DMS53 (cell line): ENCODE measurements around the gene BMAL1.

Experiments used
- DNase-seq: peaks from one replicate; lab custom pipeline; 2025; lab: John Stamatoyannopoulos, UW

BMAL1 gene

DNA sequence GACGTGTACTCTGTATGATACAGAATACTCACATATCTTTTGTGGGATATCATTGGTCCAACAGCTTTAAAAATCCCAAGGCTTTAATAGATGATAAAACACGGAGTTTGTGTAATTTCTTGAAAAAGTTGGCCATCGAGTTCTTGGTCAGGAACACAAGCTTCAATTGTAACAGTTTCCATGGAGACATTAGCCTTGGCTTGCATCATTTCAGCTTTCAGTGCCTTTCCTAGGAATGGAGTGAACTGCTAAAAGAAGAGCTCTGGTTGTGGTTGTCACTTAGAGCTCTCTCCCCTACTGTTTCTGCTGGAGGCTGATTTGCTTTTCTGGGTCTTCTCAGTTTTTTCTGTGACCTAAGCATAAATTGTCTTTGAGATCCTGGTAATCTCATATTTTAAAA lies 14.2 kb downstream of the BMAL1 start:
- DNase-seq, result no peak

DNA sequence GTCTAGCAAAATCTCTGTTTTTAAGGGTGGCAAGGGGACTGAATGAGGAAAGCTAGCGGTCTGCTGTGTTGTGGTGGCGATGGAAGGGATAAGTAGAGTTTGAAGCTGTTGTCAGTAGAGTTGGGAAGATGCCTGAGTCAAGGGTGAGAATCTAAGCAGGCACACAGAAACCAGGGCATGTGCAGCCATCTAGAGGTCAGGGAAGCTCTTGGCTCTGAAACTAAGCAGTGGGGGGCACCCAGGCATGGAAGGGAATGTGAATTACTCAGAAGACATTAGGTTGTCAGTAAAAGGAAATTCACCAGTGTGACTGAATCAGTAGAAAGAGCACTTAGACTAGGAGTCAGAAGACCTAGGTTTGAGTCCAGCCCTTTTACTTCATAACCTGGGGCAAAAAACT lies 15.4 kb downstream of the BMAL1 start:
- no peak for DNase-seq

DNA sequence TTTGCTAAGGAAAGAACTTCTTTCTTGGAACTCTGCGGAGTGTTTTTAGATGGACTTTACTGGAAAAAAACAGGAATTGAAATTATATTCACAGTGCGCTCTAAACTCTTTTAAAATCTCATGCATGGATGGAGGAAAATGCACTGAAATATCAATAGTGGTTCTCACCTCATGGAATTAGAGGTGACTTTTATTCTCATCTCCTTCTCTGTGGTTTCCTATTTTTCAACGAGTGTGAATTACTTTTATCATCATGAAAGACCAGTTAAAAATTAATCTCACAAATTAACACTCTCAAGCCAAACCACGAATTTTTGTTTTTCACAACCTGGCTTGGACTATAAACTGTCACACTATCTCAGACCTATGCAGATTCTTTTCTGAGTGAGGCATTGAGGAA lies 16.6 kb downstream of the BMAL1 start:
- no peak for DNase-seq

DNA sequence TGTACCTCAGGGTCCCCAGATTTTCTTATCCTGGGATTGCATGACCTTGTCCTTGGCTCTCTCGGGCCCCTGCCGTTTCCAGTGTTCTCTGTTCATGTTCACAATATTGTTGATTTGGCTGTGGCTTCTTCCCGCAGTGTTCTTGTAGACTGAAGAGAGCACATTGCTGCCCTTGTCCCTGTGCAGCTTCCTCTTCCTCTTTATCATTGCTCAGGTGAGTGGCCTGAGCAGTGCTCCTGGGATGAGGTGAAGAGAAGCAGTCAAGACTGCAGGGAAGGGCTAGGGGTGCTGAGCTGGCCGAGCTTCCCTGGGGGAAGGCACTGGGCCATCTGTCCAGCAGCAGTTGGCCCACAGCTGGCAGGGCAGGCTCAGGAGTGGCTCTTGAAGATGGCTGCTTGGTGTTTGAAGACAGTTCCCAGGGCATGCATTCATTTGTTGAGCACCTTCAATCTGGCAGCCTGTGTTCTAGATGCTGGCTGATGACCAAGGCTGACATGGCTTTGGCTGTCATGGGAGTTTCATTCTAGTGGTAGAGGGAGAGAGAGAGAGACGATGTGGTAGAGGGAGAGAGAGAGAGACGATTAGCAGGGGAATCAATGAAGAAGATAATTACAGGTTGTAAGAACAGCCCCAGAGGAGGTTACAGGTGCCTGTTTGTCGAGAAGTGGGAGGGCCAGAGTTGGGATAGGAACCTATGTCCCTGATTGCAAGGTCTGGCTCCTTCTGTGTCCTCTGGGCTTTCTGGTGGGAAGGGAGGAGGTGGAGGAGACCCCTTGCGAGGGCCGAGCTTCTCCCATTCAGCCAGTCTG lies 17.4 kb downstream of the BMAL1 start:
- no peak for DNase-seq

DNA sequence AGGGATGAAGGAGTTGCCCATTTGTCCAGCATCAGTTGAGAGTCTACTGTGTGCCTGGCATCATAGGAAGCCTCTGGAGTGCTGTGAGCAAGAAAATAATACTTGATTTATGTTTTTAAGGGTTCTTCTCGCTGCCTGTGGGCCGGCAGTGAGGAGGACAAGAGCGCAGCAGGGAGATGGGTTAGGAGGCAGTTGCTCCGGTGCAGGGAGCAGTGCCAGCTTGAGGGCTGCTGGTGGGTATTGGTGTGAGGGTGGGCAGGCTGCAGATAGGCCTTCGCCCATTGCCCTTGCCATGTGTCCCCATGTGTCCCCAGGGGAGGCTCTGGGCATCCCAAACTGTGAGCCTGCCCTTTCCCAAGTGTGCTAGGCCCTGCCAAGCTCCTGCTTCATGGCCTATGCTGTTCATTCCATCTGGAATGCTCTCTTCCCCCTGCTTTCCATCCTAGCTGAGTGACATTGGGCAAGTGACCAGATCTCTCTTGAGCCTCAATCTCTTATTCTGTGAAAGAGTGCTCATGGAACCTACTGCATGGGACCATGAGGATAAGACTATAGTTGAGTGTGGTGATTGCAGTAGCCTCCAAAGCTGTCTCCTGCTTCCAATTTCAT lies 19.8 kb downstream of the BMAL1 start:
- no peak for DNase-seq

DNA sequence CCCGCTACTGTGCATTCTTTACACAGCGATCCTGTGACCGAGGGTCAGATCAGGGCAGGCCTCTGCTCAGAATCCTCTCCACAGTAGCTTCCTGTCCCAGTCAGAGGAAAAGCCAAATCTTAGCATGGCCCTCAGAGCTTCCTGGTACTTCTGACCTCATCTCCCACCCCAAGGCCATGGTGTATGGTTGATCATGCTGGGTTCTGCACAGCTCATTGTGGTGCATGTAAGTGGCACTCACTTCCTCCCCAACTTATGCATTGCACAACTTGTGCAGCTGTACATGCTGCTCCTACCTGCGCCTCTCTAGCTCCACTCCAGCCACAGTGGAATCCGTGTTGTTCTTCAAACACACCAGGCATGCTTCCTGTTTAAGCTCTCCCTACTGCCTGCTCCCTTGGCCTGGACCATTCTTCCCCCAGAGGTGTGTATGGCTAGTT lies 20.3 kb downstream of the BMAL1 start:
- DNase-seq, result peak; percentile 81

DNA sequence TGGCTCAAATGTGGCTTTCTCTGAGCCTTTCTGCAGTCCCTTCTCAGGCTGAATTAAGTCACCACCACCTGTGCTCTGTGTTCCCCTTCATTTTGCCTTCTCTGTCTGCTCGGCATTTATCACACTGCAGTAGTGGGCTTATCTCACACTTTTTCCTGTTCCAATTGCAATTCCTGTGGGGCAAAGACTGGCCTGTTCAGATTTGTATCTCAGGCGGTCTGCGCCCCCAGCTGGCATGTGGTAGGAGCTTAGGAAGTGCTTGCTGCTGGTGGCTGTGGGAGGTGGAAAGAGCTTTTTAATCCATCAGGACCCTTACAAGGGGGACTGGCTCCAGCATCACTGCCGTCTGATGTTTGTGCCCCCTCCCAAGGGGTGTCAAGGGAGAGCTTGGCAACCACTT lies 21.2 kb downstream of the BMAL1 start:
- no peak for DNase-seq

DNA sequence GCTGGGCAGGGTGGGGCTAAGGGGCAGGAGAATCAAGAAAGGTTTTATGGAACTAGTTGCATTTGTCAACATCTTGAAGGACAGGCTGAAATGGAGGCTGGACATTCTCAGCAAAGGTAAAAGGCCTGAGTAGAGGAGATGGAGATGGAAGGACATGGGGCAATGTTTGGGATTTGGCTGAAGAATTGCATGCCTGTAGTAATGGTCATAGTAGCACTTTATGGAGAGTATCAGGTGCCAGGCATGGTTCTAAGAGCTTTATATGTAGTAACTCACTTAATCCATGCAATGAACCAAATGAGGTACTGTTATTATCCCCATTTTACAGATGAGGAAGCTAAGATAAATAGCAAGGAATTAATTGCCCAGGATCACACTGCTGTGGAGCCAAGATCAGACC lies 23.9 kb downstream of the BMAL1 start:
- no peak for DNase-seq

DNA sequence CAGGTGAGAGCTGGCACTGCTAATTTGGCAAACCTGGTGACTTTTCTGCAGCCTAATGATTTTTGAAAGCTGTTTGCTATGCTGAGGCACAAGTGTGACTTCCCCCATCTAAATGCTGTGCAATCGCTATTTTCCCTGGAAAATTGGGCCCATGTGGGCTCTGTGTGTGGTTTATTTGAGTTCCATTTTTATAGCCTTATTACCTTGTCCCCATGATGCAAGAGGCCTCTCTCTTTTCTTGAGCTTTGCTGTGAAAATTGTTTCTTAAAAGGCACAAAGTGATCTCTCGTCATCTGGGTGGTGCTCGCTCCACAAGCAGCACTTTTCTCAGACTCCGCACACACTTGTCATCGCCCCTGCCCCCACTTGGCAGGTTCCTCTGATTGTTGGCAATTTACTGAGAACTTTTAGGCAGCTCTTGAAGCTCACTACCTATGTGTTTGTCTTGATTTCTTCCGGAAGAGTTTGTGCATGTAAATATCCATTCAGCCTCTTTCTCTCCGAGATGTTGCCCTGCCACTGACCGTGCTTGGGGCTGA lies 24.9 kb downstream of the BMAL1 start:
- DNase-seq, result no peak

DNA sequence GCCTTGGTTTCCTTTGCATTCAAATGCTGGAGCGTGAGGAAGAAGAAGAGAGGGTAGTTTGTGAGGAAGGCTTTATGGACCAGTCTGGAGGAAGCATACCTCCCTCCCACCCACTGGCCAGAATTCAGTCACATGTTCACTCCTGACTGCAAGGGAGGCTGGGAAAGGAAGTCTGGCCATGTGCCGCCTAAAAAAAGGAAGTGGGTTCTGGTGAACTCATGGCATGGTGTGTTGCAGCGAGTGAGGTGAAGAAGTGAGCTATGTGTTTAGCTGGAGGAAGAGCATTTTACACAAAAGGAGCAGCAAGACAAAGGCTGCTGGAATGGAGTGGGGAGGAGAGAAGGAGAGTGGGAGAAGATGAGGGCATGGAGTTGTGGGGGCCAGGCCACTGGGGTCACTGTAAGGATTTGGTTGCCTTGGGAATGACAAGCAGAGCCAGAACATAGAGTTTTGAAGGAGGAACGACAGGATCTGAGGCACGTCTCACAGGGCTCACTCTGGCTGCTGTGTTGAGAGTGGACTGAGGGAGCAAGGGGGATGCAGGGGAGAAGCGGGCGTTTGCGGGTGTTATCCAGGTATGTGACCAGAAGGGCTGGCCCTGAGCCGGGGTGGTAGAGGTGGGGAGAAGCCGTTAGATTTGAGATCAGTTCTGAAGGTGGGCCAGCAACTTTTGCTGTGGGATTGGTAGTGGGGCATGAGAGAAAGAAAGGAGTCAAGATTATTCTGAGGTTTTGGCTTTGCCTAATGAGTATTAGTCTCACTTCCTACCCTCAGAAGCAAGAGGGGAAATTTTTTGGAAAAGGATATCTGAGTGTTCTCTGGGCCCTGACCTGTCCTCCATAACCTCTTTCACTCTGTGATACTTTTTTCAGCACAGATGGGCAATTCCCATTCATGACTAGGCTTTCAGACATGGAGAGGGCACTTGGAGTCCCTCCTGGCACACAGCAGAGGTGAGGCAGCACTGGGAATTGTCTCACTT lies 26.4 kb downstream of the BMAL1 start:
- DNase-seq, result no peak

DNA sequence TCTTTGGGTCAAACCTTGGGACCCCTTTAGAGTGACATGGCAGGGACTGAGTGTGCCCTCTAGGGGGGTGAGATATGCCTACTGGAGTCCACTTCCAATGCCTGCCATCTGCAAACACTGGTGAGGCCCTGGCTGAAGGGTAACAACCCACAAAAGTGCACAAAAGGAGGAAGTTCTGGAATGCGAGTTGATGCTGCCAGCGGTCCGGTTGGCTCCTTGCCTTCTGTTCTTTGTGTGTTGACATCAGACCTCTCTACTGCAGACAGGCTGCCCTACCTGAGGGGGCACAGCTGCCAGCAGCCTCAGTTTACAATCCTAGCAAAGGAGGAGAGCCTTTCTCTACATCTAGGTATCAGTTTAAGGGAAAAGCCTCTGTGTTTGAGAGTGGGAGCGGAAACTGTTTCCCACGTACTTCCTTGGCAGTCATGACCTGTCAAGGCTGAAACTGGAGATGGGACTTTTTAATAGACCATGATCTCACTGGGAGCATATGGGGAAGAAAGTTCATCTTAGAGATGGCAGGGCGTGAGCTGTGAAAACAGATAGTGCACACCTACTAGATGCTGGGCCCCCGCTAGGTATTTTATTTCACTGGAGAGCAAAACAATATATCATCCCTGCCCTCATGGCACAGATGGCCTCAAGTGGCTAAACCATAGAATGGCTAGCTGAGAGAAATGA lies 27.2 kb downstream of the BMAL1 start:
- no peak for DNase-seq

DNA sequence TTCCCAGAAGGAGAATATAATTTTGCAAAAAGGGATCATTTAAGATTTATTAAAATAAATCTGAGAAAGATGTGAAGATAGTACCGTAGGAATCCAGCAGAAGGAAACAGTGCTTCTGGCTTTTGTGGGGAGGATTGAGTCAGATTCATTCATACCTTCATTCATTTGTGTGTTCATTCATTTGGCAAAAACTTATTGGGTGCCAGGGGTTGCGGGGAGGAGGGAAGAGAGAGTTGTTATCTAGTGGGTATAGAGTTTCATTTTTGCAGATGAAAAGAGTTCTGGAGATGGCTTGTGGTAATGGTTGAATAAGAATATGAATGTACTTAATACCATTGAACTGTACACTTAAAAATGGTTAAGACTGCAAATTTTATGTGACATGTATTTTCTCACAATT lies 31.1 kb downstream of the BMAL1 start:
- no peak for DNase-seq

DNA sequence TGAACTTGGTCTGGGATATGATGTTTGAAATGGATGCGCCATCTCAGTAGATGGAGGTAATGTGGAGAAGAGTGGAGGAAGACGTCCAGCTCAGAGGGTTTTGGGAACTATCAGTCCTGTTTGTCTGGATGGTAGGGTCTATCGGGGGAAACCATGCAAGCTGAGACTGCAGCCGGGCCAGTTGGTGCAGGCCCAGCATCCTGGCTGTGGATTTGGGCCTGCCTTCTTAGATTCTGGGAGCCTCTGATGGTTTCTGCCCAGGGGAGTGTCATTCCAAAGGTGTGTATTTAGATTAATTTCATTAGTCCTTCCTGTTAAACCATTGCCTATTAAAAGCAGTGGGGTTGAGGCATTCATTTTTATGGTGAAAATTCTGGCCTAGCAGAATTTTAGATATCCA lies 31.6 kb downstream of the BMAL1 start:
- no peak for DNase-seq

DNA sequence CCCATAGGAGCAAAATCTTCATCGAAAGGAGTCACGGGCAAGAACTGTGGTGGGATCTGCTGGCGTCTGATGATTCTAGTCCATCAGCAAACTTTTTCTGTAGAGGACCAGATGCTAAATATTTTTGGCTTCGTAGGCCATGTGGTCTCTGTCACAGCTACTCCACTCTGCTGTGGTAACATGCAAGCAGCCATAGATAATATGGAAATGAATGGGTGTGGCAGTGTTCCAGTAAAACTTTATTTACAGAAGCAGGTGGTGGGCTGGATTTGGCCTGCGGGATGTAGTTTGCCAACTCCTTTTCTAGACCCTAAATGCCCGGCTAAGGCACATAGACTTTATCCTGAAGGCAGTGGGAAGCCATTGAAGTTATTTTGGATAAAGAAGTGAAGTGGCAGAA lies 32.9 kb downstream of the BMAL1 start:
- DNase-seq, result no peak

DNA sequence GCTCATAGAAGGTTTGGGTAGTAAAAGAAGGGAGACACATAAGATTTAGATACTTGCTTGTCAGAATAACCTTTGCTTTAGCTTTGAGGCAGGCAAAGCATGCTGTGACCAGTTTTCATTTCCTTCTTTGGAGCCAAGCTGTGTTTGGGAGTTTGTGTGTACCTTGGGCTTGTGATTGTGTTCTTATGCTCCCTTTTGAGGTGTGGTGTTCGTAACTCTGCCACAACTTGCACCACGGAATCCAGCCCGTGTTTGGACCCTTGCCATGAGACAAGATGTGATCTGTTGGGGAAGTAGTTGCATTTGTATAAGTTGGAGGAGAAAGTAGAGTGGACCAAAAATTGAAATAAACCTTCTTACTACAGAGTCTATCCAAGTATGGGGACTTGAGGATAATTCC lies 34.0 kb downstream of the BMAL1 start:
- DNase-seq, result no peak

DNA sequence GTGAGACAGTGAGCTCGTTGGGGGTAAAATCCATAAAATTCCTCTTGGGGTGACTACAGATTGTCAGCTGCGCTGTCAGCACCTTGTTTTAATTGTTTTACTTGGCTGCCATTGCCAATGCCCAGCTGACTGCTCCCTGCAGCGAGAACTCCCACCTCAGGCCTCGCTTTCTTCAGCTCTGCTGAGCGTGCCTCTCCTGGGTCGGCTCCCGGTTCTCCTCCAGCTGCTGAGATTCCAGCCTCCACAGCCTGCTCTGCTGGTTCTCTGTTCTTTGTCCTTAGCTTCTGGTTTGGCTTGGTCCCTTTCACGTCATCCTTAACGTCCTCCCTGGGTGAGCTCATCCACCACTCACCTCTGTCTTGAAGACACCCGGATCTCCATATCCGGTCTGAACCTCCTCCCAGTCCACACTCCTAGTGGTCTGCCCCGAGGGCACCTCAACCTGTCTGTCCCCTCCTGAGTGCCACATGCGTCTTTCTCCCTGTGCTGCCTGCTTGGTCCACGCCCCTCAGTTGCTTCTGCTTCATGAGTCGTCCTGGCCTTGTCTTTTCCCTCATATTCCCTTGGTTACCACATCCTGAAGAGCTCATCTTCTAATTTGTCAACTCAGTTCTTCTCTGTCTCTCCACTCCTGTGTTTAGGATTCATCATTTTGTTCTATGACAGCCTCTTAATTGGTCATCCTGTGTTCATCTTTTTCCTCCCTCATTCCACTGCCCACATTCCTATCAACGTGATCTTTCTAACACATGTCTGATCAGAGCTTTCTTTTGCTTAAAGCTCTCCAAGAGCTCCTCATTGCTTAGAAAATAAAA lies 35.6 kb downstream of the BMAL1 start:
- no peak for DNase-seq

DNA sequence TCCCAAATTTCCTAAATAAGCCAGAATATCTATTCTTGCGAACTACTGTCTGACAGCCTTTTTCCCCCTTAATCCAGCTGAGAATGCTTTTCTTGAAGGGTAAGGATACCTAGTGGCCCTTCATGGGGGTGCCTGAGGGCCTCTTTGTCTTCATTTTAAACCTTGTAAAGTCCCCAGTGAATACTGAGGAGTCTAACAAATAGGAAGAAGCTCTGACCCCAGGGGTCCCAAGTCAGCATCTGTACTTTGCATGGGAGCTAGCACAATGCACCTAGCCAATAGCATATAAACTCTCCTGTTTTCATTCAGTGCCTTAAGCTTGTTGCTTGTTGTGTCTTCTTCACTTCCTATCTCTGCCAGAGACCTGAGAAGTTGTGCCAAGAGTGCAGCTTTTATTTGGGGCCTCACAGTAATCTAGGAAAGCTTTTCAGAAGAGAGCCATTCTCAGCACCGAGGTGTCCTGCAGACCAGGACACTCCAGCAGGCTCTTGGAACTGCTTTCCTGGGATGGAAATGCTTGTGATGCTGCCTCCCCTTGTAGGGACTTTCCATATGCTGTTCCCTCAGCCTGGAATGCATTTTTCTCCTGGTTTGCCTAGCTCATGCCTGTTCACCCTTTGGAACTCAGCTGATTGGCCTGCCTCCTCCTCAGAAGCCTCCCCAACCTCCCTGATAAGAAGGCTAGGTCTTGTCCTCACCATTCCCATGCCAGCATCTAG lies 37.2 kb downstream of the BMAL1 start:
- no peak for DNase-seq

DNA sequence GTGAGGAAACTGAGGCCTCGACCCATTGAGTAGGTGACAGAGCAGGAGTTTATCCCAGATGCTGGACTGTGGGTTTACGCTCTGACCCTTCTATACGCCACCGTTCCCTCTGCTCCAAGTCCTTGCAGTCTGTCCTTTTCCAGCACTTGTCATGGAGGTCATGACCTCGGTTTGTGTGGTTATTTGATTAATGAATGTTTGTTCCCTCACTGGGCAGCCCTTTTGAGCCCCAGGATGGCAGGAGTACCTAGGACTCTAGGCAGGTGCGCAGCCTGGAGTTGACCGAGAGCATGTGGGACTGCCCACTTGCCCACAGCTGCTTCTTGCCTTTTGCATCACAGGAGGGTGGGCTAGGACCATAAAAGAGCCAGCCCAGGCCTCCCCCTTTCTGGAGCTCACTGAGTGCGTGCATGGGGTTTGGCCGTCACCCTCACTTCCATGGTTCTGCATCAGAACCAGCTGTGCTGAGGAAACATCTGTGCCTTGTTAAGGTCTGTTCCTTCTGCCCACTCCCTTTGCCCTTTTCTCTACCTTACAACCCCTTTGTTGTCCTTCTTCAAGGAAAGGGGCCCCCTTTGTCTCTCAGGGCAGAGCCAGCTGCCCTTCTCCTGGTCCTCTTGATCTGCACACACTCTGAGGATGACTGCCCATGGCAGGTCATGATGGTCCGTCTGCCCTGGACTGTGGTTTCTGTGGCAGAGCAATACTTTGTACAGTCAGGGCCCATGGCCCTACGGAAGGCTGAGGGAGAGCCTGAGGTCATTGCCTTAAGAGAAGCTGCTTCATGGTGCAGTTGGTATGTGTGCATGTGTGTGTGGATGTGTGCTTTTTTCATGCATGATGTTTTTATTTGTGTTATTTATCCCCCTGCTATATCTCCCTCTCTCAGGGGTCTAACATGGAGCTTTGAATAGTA lies 38.2 kb downstream of the BMAL1 start:
- peak; percentile 22 for DNase-seq

DNA sequence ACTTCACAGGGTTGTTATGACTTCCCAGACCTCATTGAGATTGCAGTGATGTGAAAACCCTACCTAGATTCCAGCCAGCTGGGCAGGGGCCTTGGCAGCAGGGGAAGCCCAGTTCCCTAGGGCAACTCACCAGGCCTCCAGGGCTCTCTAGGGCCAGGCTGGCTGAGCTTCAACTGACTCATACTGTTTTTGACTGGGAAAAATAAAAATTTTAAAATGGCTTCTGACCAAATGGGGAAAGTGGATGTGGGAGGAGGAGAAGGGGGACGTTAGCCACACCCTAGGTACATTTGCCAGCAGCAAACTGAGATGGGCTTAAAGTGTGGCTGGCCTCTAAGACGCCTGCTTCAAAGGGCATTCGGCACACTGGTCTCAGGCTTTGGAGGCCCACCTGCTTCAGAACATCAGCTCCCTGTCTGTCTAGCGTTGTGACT lies 39.0 kb downstream of the BMAL1 start:
- peak; percentile 35 for DNase-seq
